ENCODE measurements around the gene CRYGS.
"Not testable (repeated sequence)": the region's sequence is repeated elsewhere in the genome, so short reads cannot be mapped to it uniquely, and the experiment has no call there.

The CRYGS gene

DNA sequence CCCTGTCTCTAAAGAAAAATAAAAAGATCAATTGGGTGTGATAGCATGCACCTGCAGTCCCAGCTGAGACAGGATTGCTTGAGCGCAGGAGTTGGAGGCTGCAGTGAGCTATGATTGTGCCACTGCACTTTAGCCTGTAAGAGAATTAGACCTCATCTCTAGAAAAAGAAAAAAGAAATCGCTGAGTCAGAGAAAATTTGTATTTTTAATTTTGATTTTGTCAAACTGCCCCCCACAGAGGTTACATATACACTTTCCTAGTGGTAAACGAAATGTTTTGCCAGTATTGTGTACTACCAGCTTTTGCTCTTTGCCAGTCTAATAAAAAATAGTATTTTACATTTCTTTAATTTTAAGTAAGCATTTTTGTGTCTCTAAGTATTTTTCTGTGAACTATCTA lies 5.3 kb upstream of the CRYGS start:
- Histone ChIP-seq H3K9ac (ENCODE audit: low read depth, low read length) (no peak overlapping the region), H3K4me3 (ENCODE audit: low read length) (no peak overlapping the region), H3K9me3 (ENCODE audit: insufficient read depth, low read depth, low read length) (no peaks in the 10 kb centered on the region), H3K27ac (ENCODE audit: low read length) (no peak overlapping the region), H3K27me3 (ENCODE audit: insufficient read depth, low read length) (no peaks in the 10 kb centered on the region), H3K36me3 (ENCODE audit: insufficient read depth, low read depth, low read length) (peaks cover 31% of the 10 kb centered on the region), H3K4me1 (ENCODE audit: insufficient read depth, low read length) (no peaks in the 10 kb centered on the region)

DNA sequence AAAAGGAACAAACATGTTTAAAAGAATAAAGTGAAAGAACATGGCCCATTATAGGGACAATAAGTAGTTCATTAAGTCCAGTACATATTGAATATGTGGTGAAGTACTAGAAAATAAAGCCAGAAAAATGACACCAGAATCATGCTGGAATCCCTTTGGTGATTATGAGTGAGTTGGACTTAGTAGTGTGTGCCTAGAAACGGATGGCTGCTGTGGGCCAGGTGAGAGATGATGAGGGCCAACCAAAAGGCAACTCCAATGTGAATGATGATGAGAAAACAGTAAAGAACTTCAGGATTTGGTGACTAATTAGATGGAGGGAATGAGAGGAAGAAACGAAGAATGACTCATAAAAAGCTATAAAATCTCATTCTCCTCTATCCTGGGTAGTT lies 3.3 kb downstream of the CRYGS start:
- Histone ChIP-seq H3K27ac (ENCODE audit: low read length) (no peak overlapping the region), H3K4me3 (ENCODE audit: low read length) (no peak overlapping the region), H3K27me3 (ENCODE audit: insufficient read depth, low read length) (no peaks in the 10 kb centered on the region), H3K4me1 (ENCODE audit: insufficient read depth, low read length) (no peaks in the 10 kb centered on the region), H3K9me3 (ENCODE audit: insufficient read depth, low read depth, low read length) (no peaks in the 10 kb centered on the region), H3K36me3 (ENCODE audit: insufficient read depth, low read depth, low read length) (no peaks in the 10 kb centered on the region), H3K9ac (ENCODE audit: low read depth, low read length) (no peak overlapping the region)

DNA sequence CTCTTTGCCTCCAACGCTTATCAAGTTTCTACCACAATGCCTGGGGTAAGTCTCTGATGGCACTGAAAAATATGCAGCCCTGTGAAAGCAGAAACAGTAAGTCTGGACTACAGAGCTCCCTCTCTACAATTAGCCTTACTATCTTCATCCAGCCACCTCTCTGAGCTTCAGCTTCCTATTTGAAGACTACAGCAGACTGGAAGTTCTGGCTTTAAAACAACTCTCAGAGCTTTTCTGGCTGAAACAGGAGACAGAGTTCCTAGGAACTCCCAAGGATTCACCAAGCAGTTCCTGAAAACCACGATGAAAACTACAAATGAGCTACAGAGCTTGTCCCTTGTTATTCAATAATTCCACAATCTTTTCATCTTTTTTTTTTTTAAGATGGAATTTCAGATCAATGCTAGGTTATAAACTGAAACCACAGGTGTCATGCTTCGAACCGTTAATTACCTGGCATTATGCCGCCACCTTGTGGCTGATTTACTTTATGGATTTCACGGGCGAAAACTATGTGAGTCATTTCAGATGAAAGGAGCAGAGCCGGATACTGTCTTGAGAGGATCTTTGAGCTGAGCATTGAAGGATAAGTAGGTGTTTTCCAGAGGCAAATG lies 3.9 kb downstream of the CRYGS start:
- no peak overlapping the region for H3K27ac ChIP-seq (ENCODE audit: low read length)
- H3K9ac ChIP-seq (ENCODE audit: low read depth, low read length), result no peak overlapping the region
- no peaks in the 10 kb centered on the region for H3K27me3 ChIP-seq (ENCODE audit: insufficient read depth, low read length)
- no peaks in the 10 kb centered on the region for H3K9me3 ChIP-seq (ENCODE audit: insufficient read depth, low read depth, low read length)
- no peaks in the 10 kb centered on the region for H3K4me1 ChIP-seq (ENCODE audit: insufficient read depth, low read length)
- H3K4me3 ChIP-seq (ENCODE audit: low read length), result no peak overlapping the region
- no peaks in the 10 kb centered on the region for H3K36me3 ChIP-seq (ENCODE audit: insufficient read depth, low read depth, low read length)

DNA sequence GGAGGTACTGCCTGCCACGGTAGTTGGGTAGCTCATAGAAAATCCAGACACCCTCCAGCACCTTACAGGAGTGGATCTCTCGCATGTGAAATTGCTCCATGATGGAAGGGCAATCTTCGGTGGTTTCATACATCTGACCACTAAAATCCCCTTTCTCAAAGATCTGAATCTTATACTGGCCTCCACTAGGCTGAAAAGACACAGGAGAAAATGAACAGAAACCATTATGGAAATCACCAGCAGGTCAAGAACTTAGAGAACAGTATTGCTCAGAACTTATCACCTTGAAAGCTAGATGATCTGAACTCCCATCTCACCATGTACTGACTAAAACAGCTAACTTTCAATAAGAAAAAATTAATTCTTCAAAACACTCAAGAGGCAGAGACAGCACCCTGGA lies 5.4 kb downstream of the CRYGS start:
- Histone ChIP-seq H3K27ac (ENCODE audit: low read length) (no peak overlapping the region), H3K4me1 (ENCODE audit: insufficient read depth, low read length) (no peaks in the 10 kb centered on the region)

DNA sequence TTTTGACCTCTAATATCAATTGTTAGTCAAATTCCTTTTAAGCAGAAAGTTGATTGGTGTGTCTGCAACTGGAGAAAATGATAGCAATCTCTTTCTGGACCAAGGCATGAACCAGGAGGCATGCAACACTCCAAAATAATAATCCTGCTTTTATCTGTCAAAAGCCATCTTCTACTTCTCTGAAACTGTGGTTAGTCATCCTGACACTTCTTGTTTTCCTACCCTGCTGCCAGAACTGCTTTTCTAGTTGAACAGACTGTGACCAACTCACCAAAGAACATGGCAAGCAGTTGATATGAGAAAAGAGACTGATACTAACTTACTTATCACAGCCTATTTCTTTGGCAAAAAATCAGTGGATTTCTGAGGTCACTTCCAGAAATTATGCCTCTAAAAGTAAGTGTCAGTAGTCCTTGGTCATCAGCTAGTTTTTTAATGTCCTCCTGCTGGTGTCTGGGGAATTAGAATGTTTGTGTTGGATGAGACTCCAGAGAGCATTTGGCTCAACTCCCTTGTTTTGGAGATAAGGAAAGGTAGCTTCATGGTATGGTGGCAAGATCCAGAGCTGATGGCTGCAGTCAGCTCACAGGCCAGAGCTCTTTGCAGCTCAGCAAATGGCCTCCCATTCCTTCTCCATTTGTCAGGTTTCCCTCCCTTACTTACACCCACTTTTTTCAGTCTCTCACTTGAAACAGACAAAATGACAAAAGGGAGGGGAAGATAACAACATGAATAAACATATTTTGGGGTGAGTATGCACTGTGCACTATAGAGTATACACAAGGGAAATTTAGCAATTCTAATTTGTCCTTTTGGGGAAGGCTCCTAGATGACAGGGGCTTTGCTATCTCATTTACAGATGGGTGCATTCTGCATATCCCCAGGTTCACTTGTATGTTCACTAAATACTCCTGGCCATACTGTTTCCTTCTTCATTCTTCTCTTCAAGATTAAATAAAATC lies 7.0 kb downstream of the CRYGS start:
- Histone ChIP-seq H3K4me3 (ENCODE audit: low read length) (no peak overlapping the region), H3K4me1 (ENCODE audit: insufficient read depth, low read length) (no peaks in the 10 kb centered on the region), H3K9ac (ENCODE audit: low read depth, low read length) (no peak overlapping the region), H3K36me3 (ENCODE audit: insufficient read depth, low read depth, low read length) (no peaks in the 10 kb centered on the region), H3K27ac (ENCODE audit: low read length) (no peak overlapping the region), H3K27me3 (ENCODE audit: insufficient read depth, low read length) (no peaks in the 10 kb centered on the region), H3K9me3 (ENCODE audit: insufficient read depth, low read depth, low read length) (no peaks in the 10 kb centered on the region)

More for the DNA sequence above, 5.4 kb downstream of the CRYGS start:
- Histone ChIP-seq H3K36me3 (ENCODE audit: insufficient read depth, low read depth, low read length) (no peaks in the 10 kb centered on the region), H3K9me3 (ENCODE audit: insufficient read depth, low read depth, low read length) (no peaks in the 10 kb centered on the region), H3K4me3 (ENCODE audit: low read length) (no peak overlapping the region), H3K9ac (ENCODE audit: low read depth, low read length) (no peak overlapping the region), H3K27me3 (ENCODE audit: insufficient read depth, low read length) (no peaks in the 10 kb centered on the region)

DNA sequence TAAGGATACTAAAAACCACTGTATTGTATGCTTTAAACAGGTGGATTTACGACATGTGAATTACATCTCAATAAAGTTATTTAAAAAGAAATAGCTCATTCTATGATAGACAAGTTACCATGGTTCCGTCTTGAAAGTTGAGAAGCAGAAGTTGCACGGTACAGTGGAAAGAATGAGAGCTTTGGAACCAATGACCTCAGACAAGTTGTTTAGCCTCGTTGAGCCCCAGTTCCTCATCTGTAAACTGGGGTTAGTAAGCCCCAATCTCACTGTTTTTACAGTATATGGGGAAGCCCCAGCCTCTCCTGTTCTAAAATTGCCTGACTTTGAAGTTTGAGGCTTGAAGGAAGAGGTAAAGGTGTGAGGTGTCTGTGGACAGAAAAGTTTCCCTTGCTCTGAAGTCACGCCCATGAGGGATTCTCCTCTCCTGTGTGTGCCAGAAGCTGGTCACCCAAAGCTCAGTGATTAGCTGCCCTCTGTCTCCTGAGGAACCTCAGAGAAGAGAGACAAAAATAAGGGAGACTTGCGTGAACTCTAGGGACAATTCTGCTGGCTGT lies 10.0 kb downstream of the CRYGS start:
- Histone ChIP-seq H3K9ac (ENCODE audit: low read depth, low read length) (no peak overlapping the region), H3K4me3 (ENCODE audit: low read length) (no peak overlapping the region), H3K4me1 (ENCODE audit: insufficient read depth, low read length) (peaks cover 6% of the 10 kb centered on the region; the same call in 1 of the 2 replicates), H3K36me3 (ENCODE audit: insufficient read depth, low read depth, low read length) (no peaks in the 10 kb centered on the region), H3K27me3 (ENCODE audit: insufficient read depth, low read length) (no peaks in the 10 kb centered on the region), H3K9me3 (ENCODE audit: insufficient read depth, low read depth, low read length) (no peaks in the 10 kb centered on the region), H3K27ac (ENCODE audit: low read length) (no peak overlapping the region)

DNA sequence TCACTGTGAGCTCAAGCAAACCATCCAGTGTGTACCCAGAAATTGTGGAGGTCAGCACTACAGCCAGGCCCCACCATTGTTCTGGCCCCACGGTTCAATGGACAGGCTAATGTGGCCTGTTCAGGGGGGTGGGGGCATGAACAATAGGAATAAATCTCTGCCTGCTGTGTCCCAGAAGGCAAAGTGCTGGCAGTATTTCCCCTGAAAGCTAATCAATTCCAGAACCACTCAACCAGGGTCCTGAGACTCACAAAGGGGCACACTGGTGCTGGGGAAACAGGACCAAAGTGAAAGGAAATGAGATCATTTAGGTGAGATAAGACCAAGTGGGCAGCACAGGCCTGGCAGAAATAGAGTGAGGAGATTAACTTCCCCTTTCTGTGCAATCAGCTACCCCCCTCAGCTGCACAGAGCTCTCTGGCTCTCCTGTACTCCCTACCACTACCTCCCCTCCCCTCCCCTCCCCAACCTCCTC lies 11.5 kb downstream of the CRYGS start:
- Histone ChIP-seq H3K9ac (ENCODE audit: low read depth, low read length) (no peak overlapping the region), H3K4me1 (ENCODE audit: insufficient read depth, low read length) (peaks cover 6% of the 10 kb centered on the region; the same call in 1 of the 2 replicates), H3K36me3 (ENCODE audit: insufficient read depth, low read depth, low read length) (no peaks in the 10 kb centered on the region), H3K4me3 (ENCODE audit: low read length) (no peak overlapping the region), H3K27me3 (ENCODE audit: insufficient read depth, low read length) (no peaks in the 10 kb centered on the region), H3K27ac (ENCODE audit: low read length) (no peak overlapping the region), H3K9me3 (ENCODE audit: insufficient read depth, low read depth, low read length) (no peaks in the 10 kb centered on the region)

DNA sequence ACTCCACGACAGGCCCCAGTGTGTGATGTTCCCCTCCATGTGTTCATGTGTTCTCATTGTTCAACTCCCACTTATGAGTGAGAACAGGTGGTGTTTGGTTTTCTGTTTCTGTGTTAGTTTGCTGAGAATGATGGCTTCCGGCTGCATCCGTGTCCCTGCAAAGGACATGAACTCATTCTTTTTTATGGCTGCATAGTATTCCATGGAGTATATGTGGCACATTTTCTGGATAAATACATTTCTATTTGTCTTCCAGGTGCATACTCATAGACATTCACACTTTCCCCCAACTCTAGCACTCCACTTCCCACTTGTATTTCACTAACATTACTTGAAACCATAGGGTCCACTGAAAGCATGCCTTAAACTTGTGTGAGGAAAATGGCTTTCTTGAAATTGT lies 12.5 kb downstream of the CRYGS start:
- H3K36me3 ChIP-seq (ENCODE audit: insufficient read depth, low read depth, low read length); H3K9ac ChIP-seq (ENCODE audit: low read depth, low read length); H3K27ac ChIP-seq (ENCODE audit: low read length); H3K27me3 ChIP-seq (ENCODE audit: insufficient read depth, low read length); H3K4me1 ChIP-seq (ENCODE audit: insufficient read depth, low read length); H3K9me3 ChIP-seq (ENCODE audit: insufficient read depth, low read depth, low read length); H3K4me3 ChIP-seq (ENCODE audit: low read length): not testable (repeated sequence)

DNA sequence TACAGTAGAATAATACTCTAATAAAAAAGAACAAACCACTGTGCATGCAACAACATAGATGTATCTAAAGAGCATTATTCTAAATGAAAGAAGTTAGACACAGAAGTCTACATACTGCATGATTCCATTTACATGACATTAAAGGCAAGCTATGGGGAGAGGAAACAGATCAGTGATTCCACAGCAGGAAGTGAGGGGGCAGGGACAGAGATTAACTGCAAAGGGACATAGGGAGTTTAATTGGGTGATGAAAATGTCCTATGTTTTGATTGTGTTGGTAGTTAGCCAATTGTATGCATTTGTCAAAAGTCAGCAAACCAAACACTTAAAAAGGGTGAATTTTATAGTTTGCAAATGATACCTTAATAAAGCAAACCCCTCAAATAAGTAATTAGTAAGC lies 13.8 kb downstream of the CRYGS start:
- Histone ChIP-seq H3K4me1 (ENCODE audit: insufficient read depth, low read length) (peaks cover 6% of the 10 kb centered on the region; the same call in 1 of the 2 replicates), H3K9ac (ENCODE audit: low read depth, low read length) (no peak overlapping the region), H3K27ac (ENCODE audit: low read length) (no peak overlapping the region), H3K9me3 (ENCODE audit: insufficient read depth, low read depth, low read length) (no peaks in the 10 kb centered on the region), H3K4me3 (ENCODE audit: low read length) (no peak overlapping the region), H3K36me3 (ENCODE audit: insufficient read depth, low read depth, low read length) (no peaks in the 10 kb centered on the region), H3K27me3 (ENCODE audit: insufficient read depth, low read length) (no peaks in the 10 kb centered on the region)

DNA sequence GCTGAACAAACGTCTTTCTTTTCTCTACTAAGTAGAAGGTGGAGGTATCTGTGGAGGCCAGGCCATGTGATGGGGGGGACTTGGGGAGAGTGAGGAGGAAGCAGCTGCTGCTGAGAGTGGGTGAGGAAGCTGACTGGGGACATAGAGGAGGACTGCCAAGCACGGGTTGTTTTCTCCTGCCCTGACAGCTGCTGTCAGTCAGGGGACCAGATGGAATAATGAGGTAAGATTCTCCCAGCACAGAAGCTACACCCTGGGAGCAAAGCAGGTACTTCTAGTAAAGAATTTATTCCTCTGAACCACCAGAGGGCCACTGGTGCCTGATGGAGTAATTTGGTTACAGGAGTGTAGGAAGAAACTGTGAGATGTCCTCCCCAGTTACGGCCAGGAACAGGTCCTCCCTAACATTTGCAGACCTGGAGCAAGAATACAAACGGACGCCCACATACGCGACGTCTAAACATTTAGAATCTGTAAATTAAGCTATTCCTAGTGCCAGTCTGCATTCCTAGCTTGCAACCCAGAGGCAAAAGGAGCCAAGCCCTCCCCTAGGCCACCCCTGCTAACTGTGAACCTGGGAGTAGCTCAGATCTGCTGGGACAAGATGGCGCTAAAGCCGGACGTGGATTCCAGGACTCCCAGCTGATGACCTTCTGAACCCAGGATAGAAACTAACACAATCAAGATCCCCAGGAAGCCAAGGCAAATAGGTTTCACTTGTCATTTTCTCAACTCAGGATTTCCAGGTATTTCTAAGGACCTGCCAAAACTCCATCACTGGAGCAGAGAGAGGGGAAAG lies 14.8 kb downstream of the CRYGS start:
- no peaks in the 10 kb centered on the region for H3K27me3 ChIP-seq (ENCODE audit: insufficient read depth, low read length)
- no peaks in the 10 kb centered on the region for H3K9me3 ChIP-seq (ENCODE audit: insufficient read depth, low read depth, low read length)
- H3K9ac ChIP-seq (ENCODE audit: low read depth, low read length), result no peak overlapping the region
- peaks cover 6% of the 10 kb centered on the region; the same call in 1 of the 2 replicates for H3K4me1 ChIP-seq (ENCODE audit: insufficient read depth, low read length)
- no peak overlapping the region for H3K4me3 ChIP-seq (ENCODE audit: low read length)
- no peaks in the 10 kb centered on the region for H3K36me3 ChIP-seq (ENCODE audit: insufficient read depth, low read depth, low read length)
- H3K27ac ChIP-seq (ENCODE audit: low read length), result no peak overlapping the region

DNA sequence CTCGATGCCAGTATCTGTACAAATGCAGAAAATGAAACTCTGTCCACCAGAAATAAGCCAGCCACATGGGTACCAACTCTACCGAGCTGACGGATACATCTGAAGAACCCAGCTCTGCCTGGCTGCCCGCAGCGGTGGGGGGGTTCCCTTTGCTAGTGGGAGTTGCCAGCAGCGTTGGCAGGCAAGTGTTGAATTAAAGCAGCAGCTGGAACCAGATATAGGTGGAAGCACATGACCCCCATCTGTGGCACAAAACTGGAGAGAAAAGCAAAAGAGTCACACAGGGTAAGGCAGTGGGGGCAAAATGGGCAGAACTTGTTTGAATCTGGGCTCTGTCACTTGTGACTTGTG lies 17.9 kb downstream of the CRYGS start:
- H3K27ac ChIP-seq (ENCODE audit: low read length), result no peak overlapping the region
- H3K9ac ChIP-seq (ENCODE audit: low read depth, low read length), result no peak overlapping the region
- H3K4me1 ChIP-seq (ENCODE audit: insufficient read depth, low read length), result peaks cover 6% of the 10 kb centered on the region; the same call in 1 of the 2 replicates

More for the DNA sequence above, 17.9 kb downstream of the CRYGS start:
- Histone ChIP-seq H3K36me3 (ENCODE audit: insufficient read depth, low read depth, low read length) (no peaks in the 10 kb centered on the region), H3K27me3 (ENCODE audit: insufficient read depth, low read length) (no peaks in the 10 kb centered on the region), H3K4me3 (ENCODE audit: low read length) (no peak overlapping the region), H3K9me3 (ENCODE audit: insufficient read depth, low read depth, low read length) (no peaks in the 10 kb centered on the region)

Data from iPS-20b (cell line).